Renal cortical epithelial cell (primary cell): ENCODE data around the gene EXOC1. TPM values are rescaled to one million over a fixed set of nuclear protein-coding genes. Genes with fewer than 3 reads are reported as not detected.

ENCODE experiments used
- DNase-seq: peaks from one replicate; pipeline ENCODE4 v3.0.0-alpha.2; 2011; ENCODE audit warnings: low read depth
- total RNA-seq: library from RNA; depleted of rRNA; stranded (reverse); fragments of >200 nt; gene quantifications from 2 replicates; pipeline ENCODE4 v1.2.3, GENCODE V29; 2014

Gene EXOC1
- total RNA-seq, 1 donor from 2014 or later = 62.6 TPM

DNA sequence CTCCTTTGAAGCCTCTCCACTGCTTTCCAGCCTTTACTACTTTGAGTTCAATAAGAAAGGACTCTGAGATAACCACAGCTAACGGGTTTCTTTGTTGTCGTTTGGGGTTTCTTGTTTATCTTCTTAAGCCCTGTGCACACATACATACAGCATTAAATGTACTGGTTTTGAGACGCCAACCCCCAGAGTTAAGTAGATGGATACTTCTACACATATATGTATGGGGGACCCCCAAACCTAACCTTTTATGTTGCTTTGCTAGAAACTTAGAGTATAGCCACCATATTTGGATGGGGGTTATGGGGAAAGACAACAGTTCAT is 96.0 kb downstream of the EXOC1 start:
- no peak for DNase-seq

- DNase-seq = no peak
Measured at GRCh38 chr4:55951191-55951922, 97.9 kb downstream of the EXOC1 start.

Other genes starting within 250 kb of the EXOC1 start
- gene NMU, start 217.3 kb upstream of the EXOC1 start, total RNA-seq = 4.0 TPM in 1 of 2 replicates, not detected in the other
- gene EXOC1L, start 33.9 kb upstream of the EXOC1 start, total RNA-seq = not detected in 2 replicates
- gene CEP135, start 95.3 kb downstream of the EXOC1 start, total RNA-seq = 5.4 and 8.9 TPM in 2 replicates